GM23338 (cell line): ENCODE measurements around the gene SOS1.

Experiments
- CREB1 ChIP-seq: fragments of 250-450 bp; sonication (Bioruptor Pico); IDR thresholded peaks from 2 replicates; pipeline ENCODE4 v1.5.0; 2020; ENCODE audit warnings: low read depth, mild to moderate bottlenecking, moderate library complexity
- EZH2 ChIP-seq: fragments of 200-600 bp; sonication (generic); IDR thresholded peaks from one replicate; pipeline ENCODE4 v1.8.0; 2017; ENCODE audit warnings: antibody characterized with exemption, mild to moderate bottlenecking, low read depth; ENCODE audit not compliant: unreplicated experiment
- EZH2phosphoT487 ChIP-seq: fragments of 200-600 bp; sonication (generic); IDR thresholded peaks from one replicate; pipeline ENCODE4 v1.8.1; 2018; ENCODE audit warnings: antibody characterized with exemption; ENCODE audit not compliant: unreplicated experiment
- JUNB ChIP-seq: IDR thresholded peaks from one replicate; pipeline ENCODE4 v1.6.1; 2016; ENCODE audit warnings: antibody characterized with exemption; ENCODE audit not compliant: unreplicated experiment
- NANOG ChIP-seq: IDR thresholded peaks from 2 replicates; pipeline ENCODE4 v1.6.1; 2016; ENCODE audit warnings: antibody characterized with exemption, borderline replicate concordance
- POLR2AphosphoS5 ChIP-seq: IDR thresholded peaks from 2 replicates; pipeline ENCODE4 v1.6.1; 2016; ENCODE audit warnings: antibody characterized with exemption, low read depth
- STAT1 ChIP-seq: IDR thresholded peaks from one replicate; pipeline ENCODE4 v1.6.1; 2016; ENCODE audit warnings: antibody characterized with exemption; ENCODE audit not compliant: unreplicated experiment
- ZNF114 ChIP-seq: fragments of 250-450 bp; sonication (Bioruptor Pico); IDR thresholded peaks from 2 replicates; pipeline ENCODE4 v1.5.0; 2020; ENCODE audit warnings: mild to moderate bottlenecking, moderate library complexity
- TF ChIP-seq, protein P1 (sequence below), 2 experiments: fragments of 200-600 bp in 1 of 2; sonication (generic) in 1 of 2; conservative IDR thresholded peaks; 2 replicates each; pipeline versions ENCODE4 v1.5.1 to v1.6.1; 2016 to 2017; ENCODE audit warnings: antibody characterized with exemption in 2 of 2, low read depth in 2 of 2, mild to moderate bottlenecking in 2 of 2, moderate library complexity in 1 of 2
- TF ChIP-seq, protein P2 (sequence below): IDR thresholded peaks from one replicate; pipeline ENCODE4 v1.6.1; 2018; ENCODE audit warnings: antibody characterized with exemption; ENCODE audit not compliant: unreplicated experiment

DNA sequence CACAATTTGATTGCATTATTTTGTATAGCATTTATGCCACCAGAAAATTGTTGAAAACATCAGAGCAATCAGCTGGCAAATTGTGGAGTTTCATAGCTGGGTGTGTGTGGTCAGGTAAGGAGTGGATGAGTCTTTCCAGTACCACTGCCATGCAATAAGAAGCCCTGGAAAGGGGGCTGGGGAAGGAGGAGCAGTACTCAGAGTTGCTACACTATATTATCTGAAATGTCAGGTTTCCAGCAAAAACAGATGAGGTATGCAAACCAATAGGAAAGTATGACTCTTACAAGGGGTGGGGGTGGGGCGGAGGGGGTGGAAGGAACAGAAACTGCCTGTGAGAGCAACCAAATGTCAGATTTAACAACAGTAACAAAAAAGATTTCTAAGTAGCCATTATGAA lies 112.2 kb downstream of the SOS1 start:
- TF ChIP-seq ZNF114 = no peak
- TF ChIP-seq, protein P1, sequence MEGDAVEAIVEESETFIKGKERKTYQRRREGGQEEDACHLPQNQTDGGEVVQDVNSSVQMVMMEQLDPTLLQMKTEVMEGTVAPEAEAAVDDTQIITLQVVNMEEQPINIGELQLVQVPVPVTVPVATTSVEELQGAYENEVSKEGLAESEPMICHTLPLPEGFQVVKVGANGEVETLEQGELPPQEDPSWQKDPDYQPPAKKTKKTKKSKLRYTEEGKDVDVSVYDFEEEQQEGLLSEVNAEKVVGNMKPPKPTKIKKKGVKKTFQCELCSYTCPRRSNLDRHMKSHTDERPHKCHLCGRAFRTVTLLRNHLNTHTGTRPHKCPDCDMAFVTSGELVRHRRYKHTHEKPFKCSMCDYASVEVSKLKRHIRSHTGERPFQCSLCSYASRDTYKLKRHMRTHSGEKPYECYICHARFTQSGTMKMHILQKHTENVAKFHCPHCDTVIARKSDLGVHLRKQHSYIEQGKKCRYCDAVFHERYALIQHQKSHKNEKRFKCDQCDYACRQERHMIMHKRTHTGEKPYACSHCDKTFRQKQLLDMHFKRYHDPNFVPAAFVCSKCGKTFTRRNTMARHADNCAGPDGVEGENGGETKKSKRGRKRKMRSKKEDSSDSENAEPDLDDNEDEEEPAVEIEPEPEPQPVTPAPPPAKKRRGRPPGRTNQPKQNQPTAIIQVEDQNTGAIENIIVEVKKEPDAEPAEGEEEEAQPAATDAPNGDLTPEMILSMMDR (conservative IDR thresholded peaks at IDR 0.05; ENCODE audit: low read depth in 2 of 2) = no peak
- TF ChIP-seq, protein P2, sequence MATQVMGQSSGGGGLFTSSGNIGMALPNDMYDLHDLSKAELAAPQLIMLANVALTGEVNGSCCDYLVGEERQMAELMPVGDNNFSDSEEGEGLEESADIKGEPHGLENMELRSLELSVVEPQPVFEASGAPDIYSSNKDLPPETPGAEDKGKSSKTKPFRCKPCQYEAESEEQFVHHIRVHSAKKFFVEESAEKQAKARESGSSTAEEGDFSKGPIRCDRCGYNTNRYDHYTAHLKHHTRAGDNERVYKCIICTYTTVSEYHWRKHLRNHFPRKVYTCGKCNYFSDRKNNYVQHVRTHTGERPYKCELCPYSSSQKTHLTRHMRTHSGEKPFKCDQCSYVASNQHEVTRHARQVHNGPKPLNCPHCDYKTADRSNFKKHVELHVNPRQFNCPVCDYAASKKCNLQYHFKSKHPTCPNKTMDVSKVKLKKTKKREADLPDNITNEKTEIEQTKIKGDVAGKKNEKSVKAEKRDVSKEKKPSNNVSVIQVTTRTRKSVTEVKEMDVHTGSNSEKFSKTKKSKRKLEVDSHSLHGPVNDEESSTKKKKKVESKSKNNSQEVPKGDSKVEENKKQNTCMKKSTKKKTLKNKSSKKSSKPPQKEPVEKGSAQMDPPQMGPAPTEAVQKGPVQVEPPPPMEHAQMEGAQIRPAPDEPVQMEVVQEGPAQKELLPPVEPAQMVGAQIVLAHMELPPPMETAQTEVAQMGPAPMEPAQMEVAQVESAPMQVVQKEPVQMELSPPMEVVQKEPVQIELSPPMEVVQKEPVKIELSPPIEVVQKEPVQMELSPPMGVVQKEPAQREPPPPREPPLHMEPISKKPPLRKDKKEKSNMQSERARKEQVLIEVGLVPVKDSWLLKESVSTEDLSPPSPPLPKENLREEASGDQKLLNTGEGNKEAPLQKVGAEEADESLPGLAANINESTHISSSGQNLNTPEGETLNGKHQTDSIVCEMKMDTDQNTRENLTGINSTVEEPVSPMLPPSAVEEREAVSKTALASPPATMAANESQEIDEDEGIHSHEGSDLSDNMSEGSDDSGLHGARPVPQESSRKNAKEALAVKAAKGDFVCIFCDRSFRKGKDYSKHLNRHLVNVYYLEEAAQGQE = no peak
- no peak for TF ChIP-seq POLR2AphosphoS5
- TF ChIP-seq EZH2 = no peak
- no peak for TF ChIP-seq STAT1
- no peak for TF ChIP-seq JUNB
- TF ChIP-seq EZH2phosphoT487 = no peak
- no peak for TF ChIP-seq CREB1 (CRISPR knock-in tag)
- no peak for TF ChIP-seq NANOG
